Upper lobe of left lung (tissue), 6 donors: Measurements from ENCODE around the gene DROSHA. TPM values are rescaled to one million over a fixed set of nuclear protein-coding genes. Genes with fewer than 3 reads are reported as not detected.
"Not testable (repeated sequence)": the region's sequence is repeated elsewhere in the genome, so short reads cannot be mapped to it uniquely, and the experiment has no call there.

ENCODE experiments used
- ATAC-seq, 2 donors: fragments of 200-7000 bp; cut with Tn5 transposase; one replicate each; pipeline ENCODE4 v1.9.1; 2022; ENCODE audit warnings: mild to moderate bottlenecking in 2 of 2, moderate library complexity in 2 of 2; ENCODE audit not compliant: low FRiP score in 2 of 2
- DNase-seq, 2 donors: peaks; one replicate each; pipeline ENCODE4 v3.0.0-alpha.2; 2019 to 2020
- H3K27ac ChIP-seq, 4 donors: fragments of 200-600 bp; sonication (generic); one replicate each; pipeline ENCODE4 v1.5.1; 2016 to 2019
- H3K27me3 ChIP-seq, 4 donors: fragments of 200-600 bp; sonication (generic); one replicate each; pipeline ENCODE4 v1.5.1; 2017 to 2019
- H3K36me3 ChIP-seq, 4 donors: fragments of 200-600 bp; sonication (generic); one replicate each; pipeline ENCODE4 v1.5.1; 2016 to 2019
- H3K4me1 ChIP-seq, 4 donors: fragments of 200-600 bp; sonication (generic); one replicate each; pipeline ENCODE4 v1.5.1; 2018 to 2019
- H3K4me3 ChIP-seq, 4 donors: fragments of 200-600 bp; sonication (generic); one replicate each; pipeline ENCODE4 v1.5.1; 2017 to 2019; ENCODE audit warnings: mild to moderate bottlenecking in 2 of 4, moderate library complexity in 1 of 4
- H3K9me3 ChIP-seq, 4 donors: fragments of 200-600 bp; sonication (generic); one replicate each; pipeline ENCODE4 v1.5.1; 2018 to 2019
- EP300 ChIP-seq, 4 donors: sonication (generic); formaldehyde crosslinking; IDR thresholded peaks; one replicate each; pipeline ENCODE4 v1.5.1; 2017; ENCODE audit warnings: antibody characterized with exemption in 4 of 4, control low read depth in 2 of 4
- POLR2A ChIP-seq, 4 donors: fragments of 450-650 bp; IDR thresholded peaks; one replicate each; pipeline ENCODE4 v1.5.1; 2016 to 2017; ENCODE audit warnings: antibody characterized with exemption in 4 of 4, mild to moderate bottlenecking in 2 of 4
- POLR2AphosphoS5 ChIP-seq, 2 donors: sonication (generic); formaldehyde crosslinking; IDR thresholded peaks; one replicate each; pipeline ENCODE4 v1.5.1; 2017; ENCODE audit warnings: antibody characterized with exemption in 2 of 2
- WGBS, 2 donors: methylation state at CpG; one replicate each; pipeline ENCODE4 v1.1.5; 2017 to 2018; 5-methylcytosine and 5-hydroxymethylcytosine counted together
- total RNA-seq, 6 donors: library from RNA; depleted of rRNA in 4 of 6; stranded (reverse); fragments of >200 nt in 4 of 6; gene quantifications; one replicate each; pipeline versions ENCODE4 v1.1.0 to v1.2.1, GENCODE V29; 2016 to 2021
- TF ChIP-seq, protein P1 (sequence below), 6 experiments: fragments of 450-650 bp in 4 of 6; fragments of 200-600 bp in 2 of 6; sonication (generic) in 2 of 6; IDR thresholded peaks; one replicate each; pipeline ENCODE4 v1.5.1; 2016 to 2019; ENCODE audit warnings: antibody characterized with exemption in 6 of 6
- donor health status: DM: no; HTN: no; CAD: no; lungs with moderate emphysema.
- donor health status: DM: no; HTN: yes; CAD: no; lungs with severe emphysema.

DROSHA gene
- total RNA-seq, 6 donors from 2014 or later = 26.7 to 68.3 (median 50.9) TPM

DNA sequence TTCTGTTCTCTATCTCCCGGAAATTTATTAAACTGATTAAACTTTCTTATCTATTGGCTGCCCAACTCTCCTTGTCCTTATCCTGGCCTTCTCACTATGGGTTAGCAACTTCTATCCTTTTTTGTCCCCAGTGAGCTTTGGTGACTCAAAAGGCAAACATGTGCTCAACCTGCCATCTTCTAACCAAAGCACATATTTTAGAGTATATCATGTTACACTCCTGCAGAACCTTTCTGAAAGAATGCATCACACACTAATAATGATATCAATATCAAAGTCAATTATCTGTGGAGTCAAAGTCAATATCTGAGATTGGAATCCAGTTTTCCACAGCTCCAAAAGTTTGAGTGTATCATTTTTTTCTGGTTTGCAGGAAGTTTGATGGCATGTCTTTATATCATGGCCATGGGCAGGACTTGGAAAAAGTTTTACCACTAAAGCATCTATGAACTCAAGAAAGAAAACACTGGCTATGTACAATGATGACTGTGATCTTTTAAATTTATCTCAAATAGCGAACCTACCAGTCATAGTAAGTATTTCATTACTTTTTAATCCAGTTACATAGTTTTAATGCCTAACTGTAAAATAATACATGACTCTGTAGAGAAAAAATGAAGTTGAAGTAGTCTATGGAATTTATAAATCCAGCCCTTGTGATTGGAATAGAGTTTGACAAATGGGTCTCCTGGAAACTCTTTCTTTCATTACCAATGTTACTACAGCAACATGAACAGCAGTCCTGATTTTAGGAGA is 166.8 kb downstream of the DROSHA start:
- no peak overlapping the region for H3K27ac ChIP-seq
- H3K27me3 ChIP-seq = no peaks in the 10 kb centered on the region
- H3K4me3 ChIP-seq = no peak overlapping the region
- no peaks in the 10 kb centered on the region for H3K36me3 ChIP-seq
- WGBS, 2 donors = 77 to 79% methylated on average over 2 of the region's 2 CpGs
- no peaks in the 10 kb centered on the region for H3K9me3 ChIP-seq
- ATAC-seq (no peak), DNase-seq (no peak)
- no peaks in the 10 kb centered on the region for H3K4me1 ChIP-seq
- TF ChIP-seq POLR2A (IDR thresholded peaks at IDR 0.05) (no peak), POLR2AphosphoS5 (IDR thresholded peaks at IDR 0.05) (no peak), EP300 (IDR thresholded peaks at IDR 0.05) (no peak)
- TF ChIP-seq, protein P1, sequence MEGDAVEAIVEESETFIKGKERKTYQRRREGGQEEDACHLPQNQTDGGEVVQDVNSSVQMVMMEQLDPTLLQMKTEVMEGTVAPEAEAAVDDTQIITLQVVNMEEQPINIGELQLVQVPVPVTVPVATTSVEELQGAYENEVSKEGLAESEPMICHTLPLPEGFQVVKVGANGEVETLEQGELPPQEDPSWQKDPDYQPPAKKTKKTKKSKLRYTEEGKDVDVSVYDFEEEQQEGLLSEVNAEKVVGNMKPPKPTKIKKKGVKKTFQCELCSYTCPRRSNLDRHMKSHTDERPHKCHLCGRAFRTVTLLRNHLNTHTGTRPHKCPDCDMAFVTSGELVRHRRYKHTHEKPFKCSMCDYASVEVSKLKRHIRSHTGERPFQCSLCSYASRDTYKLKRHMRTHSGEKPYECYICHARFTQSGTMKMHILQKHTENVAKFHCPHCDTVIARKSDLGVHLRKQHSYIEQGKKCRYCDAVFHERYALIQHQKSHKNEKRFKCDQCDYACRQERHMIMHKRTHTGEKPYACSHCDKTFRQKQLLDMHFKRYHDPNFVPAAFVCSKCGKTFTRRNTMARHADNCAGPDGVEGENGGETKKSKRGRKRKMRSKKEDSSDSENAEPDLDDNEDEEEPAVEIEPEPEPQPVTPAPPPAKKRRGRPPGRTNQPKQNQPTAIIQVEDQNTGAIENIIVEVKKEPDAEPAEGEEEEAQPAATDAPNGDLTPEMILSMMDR (IDR thresholded peaks at IDR 0.05) = no peak

DNA sequence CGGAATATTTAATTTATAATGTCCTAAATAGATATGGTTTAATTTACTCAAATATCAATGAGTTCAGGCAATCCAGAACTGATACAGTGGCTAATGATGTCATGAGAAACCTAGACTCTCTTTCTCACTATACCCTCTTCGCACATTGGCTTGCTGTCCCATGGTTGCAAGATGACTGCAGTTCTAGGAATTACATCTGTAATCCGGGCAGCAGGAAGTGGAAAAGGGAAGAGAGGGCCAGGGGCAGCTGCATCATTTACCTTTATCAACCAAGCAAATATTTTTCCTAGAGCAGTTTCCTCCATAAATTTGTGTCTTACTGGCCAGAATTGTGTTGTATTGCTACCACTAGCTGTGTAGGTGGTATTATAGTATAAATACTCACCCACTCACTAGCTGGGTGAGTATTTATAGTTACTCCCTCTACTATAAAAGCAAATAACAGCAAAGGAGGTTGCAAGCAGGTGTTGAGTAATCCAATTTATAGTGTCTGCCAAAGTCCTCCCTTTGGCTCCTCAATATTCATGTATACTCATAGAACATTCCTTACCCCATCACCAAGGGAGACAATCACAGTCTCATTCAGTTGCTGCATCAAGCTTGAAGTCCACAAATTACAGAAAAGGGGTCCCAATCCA is 168.8 kb downstream of the DROSHA start:
- DNase-seq (no peak), ATAC-seq (no peak)
- WGBS, 2 donors = 59 to 62% methylated on average over 3 of the region's 3 CpGs
- H3K27me3 ChIP-seq = no peaks in the 10 kb centered on the region
- H3K36me3 ChIP-seq = no peaks in the 10 kb centered on the region
- H3K4me3 ChIP-seq = no peak overlapping the region
- TF ChIP-seq, protein P1 (IDR thresholded peaks at IDR 0.05) = no peak
- TF ChIP-seq POLR2A (IDR thresholded peaks at IDR 0.05) (no peak), POLR2AphosphoS5 (IDR thresholded peaks at IDR 0.05) (no peak), EP300 (IDR thresholded peaks at IDR 0.05) (no peak)
- no peaks in the 10 kb centered on the region for H3K4me1 ChIP-seq
- H3K9me3 ChIP-seq = no peaks in the 10 kb centered on the region
- H3K27ac ChIP-seq = no peak overlapping the region

DNA sequence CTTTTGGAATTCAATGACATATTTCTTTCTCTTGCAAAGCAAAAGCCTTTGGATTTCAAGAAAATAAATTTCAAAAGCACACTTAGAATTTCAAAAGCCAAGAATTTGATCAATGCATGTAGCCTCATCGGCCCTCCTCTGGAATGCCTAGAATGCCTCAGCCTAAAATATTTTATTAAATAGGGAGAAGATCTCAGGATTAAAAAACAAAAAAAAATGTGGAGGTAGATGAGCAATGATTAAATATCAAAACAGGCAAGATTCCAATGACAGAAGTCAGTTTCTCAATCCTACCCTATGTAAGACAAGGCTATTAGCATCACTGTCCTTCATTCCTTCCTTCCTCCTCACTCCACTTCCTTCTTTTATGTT is 169.4 kb downstream of the DROSHA start:
- TF ChIP-seq POLR2A (IDR thresholded peaks at IDR 0.05) (no peak), EP300 (IDR thresholded peaks at IDR 0.05) (no peak), POLR2AphosphoS5 (IDR thresholded peaks at IDR 0.05) (no peak)
- TF ChIP-seq, protein P1 (IDR thresholded peaks at IDR 0.05) = no peak
- WGBS, 2 donors = 75 to 78% methylated on average over 1 of the region's 1 CpG
- H3K9me3 ChIP-seq = no peaks in the 10 kb centered on the region
- no peaks in the 10 kb centered on the region for H3K4me1 ChIP-seq
- no peak for DNase-seq
- no peaks in the 10 kb centered on the region for H3K36me3 ChIP-seq
- no peak overlapping the region for H3K4me3 ChIP-seq
- H3K27me3 ChIP-seq = no peaks in the 10 kb centered on the region
- H3K27ac ChIP-seq = no peak overlapping the region
- ATAC-seq = no peak

DNA sequence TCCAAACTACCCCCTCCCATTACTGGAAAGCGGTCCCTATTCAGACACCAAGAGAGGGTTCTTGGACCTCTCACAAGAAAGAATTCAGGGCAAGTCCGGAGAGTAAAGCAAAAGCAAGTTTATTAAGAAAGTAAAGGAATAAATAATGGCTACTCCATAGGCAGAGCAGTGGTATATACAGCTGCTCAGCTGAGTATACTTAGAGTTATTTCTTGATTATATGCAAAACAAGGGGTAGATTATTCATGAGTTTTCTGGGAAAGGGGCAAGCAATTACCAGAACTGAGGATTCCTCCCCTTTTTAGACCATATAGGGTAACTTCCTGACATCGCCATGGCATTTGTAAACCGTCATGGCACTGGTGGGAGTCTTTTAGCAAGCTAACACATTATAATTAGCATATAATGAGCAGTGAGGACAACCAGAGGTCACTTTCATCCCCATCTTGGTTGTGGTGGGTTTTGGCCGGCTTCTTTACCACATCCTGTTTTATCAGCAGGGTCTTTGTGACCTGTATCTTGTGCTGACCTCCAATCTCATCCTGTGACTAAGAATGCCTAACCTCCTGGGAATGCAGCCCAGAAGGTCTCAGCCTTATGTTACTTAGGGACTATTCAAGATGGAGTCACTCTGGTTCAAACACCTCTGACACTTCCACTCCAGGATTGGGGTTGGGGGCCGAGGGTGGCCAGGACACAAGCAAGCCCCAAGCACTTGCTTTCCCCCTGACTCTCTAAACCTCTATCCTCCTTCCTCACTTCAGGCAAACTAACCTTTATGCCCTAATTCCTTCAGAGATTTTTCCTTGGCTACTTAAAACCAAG is 170.0 kb downstream of the DROSHA start:
- DNase-seq, H3K4me3 ChIP-seq, H3K9me3 ChIP-seq, H3K4me1 ChIP-seq, H3K27me3 ChIP-seq, H3K27ac ChIP-seq, H3K36me3 ChIP-seq, ATAC-seq: not testable (repeated sequence)
- 66 to 73% methylated on average over 6 of the region's 6 CpGs for WGBS, 2 donors

DNA sequence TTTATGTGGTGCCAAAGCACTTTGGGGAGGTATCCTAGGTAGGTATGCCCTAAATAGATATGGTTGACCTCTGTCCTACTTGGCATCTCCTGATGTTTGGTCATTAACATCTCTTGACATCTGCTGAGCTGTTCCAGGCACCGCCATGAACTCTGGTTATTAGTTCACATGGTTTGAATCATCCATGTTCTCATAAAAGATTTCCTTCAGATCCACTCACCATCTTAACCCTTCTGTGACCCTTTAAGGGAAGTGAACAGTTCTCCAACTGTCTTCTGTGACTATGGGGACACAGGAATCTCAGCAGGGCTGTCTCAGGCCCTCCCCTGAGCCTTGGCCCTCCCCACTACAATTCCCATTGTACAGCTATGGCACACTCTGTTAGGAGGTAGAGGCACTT is 170.7 kb downstream of the DROSHA start:
- TF ChIP-seq POLR2AphosphoS5 (IDR thresholded peaks at IDR 0.05) (no peak), POLR2A (IDR thresholded peaks at IDR 0.05) (no peak), EP300 (IDR thresholded peaks at IDR 0.05) (no peak)
- TF ChIP-seq, protein P1 (IDR thresholded peaks at IDR 0.05) = no peak
- H3K4me3 ChIP-seq = no peak overlapping the region
- H3K9me3 ChIP-seq = peaks cover 0 to under 1% (median 0%) of the 10 kb centered on the region in 4 donors
- H3K4me1 ChIP-seq = no peaks in the 10 kb centered on the region
- DNase-seq = no peak
- WGBS, 2 donors = 47 to 62% methylated on average over 1 of the region's 1 CpG
- H3K27me3 ChIP-seq = no peaks in the 10 kb centered on the region
- H3K36me3 ChIP-seq = no peaks in the 10 kb centered on the region
- no peak for ATAC-seq
- H3K27ac ChIP-seq = no peak overlapping the region
